WI38 (cell line): Measurements from ENCODE around the gene LARP4B.

Experiments used
- H3K4me3 ChIP-seq: 2 replicates; pipeline ENCODE4 v1.5.1; 2011; ENCODE audit warnings: low read depth, mild to moderate bottlenecking, control low read depth, low read length
- CTCF ChIP-seq: IDR thresholded peaks from 2 replicates; pipeline ENCODE4 v1.5.1; 2012; ENCODE audit warnings: low read depth, mild to moderate bottlenecking, control low read depth, low read length

LARP4B gene

GRCh38 chr10:931326-932318, at the start of gene LARP4B:
LARP4B (minus strand) TSS chr10:931705; CDS start chr10:885721, 45,984 bp downstream.
- peak within 1 kb of the TSS; percentile 80 for H3K4me3 ChIP-seq
- no peak for TF ChIP-seq CTCF

GRCh38 chr10:980468-981093, 49.1 kb upstream of the LARP4B start:
- no peak overlapping the region for H3K4me3 ChIP-seq
- no peak for TF ChIP-seq CTCF

DNA sequence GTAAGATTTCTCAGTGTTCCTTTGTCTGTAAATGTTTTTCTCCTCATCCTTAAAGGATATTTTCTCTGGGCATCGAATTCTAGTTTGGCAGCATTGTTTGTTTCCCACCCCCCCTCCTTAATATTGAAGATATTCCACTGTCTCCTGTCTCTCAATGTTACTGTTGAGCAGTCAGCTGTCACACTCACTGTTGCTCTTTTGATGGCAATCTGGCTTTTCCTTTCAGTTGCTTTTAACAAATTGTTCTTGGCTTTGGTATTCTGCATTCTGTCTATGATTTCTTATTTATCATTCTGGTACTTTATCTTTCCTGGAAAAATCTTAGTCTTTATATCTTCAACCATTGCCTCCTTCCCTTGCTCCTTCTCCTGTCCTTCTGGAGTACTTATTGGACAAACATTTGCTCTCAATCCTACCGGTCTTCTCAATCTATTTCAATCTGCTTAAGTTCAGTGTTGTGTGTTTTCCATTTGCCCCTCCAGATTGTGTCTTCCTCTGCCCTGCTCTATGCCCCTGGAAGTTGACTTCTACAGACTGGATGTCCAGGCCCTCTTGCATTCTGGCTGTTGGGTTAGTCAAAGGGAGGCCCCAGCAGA, 47.4 kb upstream of the LARP4B start:
- TF ChIP-seq CTCF = no peak
- H3K4me3 ChIP-seq = no peak overlapping the region

DNA sequence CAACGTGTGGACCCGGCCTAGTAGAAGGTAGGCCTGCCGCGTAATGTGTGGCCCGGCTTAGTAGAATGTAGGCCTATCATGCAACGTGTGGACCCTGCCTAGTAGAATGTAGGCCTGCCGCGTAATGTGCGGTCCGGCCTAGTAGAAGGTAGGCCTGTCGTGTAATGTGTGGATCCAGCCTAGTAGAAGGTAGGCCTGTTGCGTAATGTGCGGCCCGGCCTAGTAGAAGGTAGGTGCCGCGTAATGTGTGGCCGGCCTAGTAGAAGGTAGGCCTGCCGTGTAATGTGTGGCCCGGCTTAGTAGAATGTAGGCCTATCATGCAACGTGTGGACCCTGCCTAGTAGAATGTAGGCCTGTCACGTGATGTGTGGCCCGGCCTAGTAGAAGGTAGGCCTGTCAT, 44.8 kb upstream of the LARP4B start:
- no peak overlapping the region for H3K4me3 ChIP-seq
- no peak for TF ChIP-seq CTCF

GRCh38 chr10:974785-975074, 43.2 kb upstream of the LARP4B start:
- TF ChIP-seq CTCF = no peak
- no peak overlapping the region for H3K4me3 ChIP-seq

DNA sequence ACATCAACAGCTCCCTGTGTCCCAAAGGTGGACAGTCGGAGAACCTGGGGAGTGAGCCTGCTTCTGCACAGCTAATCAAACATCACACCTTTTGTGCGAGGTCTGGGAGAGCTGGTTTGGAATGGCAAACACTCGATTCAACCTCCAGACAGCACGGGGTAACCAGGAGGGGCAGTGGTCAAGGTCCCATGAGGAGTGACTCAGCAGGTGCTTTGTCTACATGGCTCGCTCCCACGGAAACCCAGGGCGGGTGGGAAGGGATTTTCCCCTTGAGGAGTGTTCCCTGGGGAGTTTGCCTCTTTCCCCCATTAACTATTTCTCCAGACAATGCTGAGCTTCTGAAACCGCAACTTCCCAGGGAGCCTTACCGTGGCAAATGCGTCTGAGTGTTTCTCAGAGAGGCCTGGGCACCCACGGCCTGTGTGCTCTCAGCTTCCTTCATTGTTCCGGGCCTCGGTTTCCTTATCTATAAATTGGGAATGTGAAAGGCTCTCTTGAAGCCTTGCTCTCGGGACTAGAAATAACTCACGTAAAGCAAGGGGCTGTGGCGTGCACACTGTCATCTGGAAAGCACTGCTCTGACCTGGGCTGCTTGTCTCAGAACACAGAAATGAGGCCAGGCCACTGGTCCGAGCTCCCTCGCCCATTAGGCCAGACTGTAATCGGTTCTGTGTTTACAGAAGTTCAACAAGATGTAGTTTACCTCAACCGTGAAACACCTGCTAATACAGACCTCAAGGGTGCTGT, 42.7 kb upstream of the LARP4B start:
- TF ChIP-seq CTCF = no peak
- H3K4me3 ChIP-seq = no peak overlapping the region
